ENCODE data around the gene PFKFB2.

GRCh38 chr1:207085887-207086286, 32.8 kb downstream of the PFKFB2 start:
- no peak for TF ChIP-seq CTCF (IDR thresholded peaks at IDR 0.05; ENCODE audit: extremely low read depth in 1 of 2, insufficient read depth in 1 of 2, low read depth in 1 of 2, low read length in 2 of 2)
- TF ChIP-seq MAX (IDR thresholded peaks at IDR 0.05; ENCODE audit: insufficient read depth, insufficient read length) = no peak
- no peak for TF ChIP-seq POLR2A (IDR thresholded peaks at IDR 0.05; ENCODE audit: low read depth, low read length)
- no peak for TF ChIP-seq EZH2 (IDR thresholded peaks at IDR 0.05; ENCODE audit: borderline replicate concordance, low read depth, low read length, severe bottlenecking)
- TF ChIP-seq POLR2AphosphoS5 (IDR thresholded peaks at IDR 0.05; ENCODE audit: insufficient read depth, low read depth, low read length) = no peak
- TF ChIP-seq FOS (IDR thresholded peaks at IDR 0.05; ENCODE audit: borderline replicate concordance, insufficient read depth, low read length) = no peak
- no peak for TF ChIP-seq MYC (IDR thresholded peaks at IDR 0.05; ENCODE audit: low read depth, low read length)
